Measurements from ENCODE around the gene SNX8.

The SNX8 gene

DNA sequence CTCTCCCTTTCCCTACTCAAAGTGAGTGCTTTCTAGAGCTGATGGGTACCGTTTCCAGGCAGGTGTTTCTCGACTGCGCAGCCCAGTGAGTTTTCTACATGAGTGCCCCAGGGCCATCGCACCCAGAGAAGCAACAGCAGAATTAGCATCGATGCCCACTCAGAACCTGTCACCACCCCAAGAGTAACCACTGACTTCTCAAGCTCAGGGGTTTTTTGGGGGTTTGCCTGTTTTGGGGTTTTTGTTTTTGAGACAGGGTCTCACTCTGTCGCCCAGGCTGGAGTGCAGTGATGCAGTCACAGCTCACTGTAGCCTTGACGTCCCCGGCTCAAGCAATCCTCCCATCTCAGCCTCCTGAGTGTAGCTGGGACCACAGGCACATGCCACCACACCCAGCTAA, 25.7 kb downstream of the SNX8 start:
- H3K4me1 Mint-ChIP-seq (ENCODE audit: low read depth), result no peaks in the 10 kb centered on the region
- H3K27ac Mint-ChIP-seq, result no peak overlapping the region
- no peak overlapping the region for H3K4me3 Mint-ChIP-seq
- peaks cover 2% of the 10 kb centered on the region for H3K36me3 Mint-ChIP-seq
- no peaks in the 10 kb centered on the region for H3K9me3 Mint-ChIP-seq (ENCODE audit: low read depth)
- no peaks in the 10 kb centered on the region for H3K27me3 Mint-ChIP-seq

DNA sequence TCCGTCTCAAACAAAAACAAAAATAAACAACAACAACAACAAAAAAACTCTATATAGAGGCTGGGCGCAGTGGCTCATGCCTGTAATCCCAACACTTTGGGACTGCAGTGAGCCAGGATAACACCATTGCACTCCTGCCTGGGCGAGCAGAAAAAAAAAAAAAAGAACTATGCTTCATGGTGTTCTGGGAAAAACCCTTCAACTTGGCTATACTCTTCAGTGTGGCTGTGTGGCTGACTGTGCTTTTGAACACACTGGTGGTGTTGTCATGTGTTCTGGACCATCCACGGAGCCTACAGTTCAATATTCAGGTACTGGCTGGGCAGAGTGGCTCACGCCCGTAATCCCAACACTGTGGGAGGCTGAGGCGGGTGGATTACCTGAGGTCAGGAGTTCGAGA, 26.5 kb downstream of the SNX8 start:
- Mint-ChIP-seq H3K36me3 (peaks cover 2% of the 10 kb centered on the region), H3K4me3 (no peak overlapping the region), H3K9me3 (ENCODE audit: low read depth) (no peaks in the 10 kb centered on the region), H3K27me3 (no peaks in the 10 kb centered on the region), H3K27ac (no peak overlapping the region), H3K4me1 (ENCODE audit: low read depth) (no peaks in the 10 kb centered on the region)

- H3K27me3 Mint-ChIP-seq, result no peaks in the 10 kb centered on the region
- no peaks in the 10 kb centered on the region for H3K9me3 Mint-ChIP-seq (ENCODE audit: low read depth)
- H3K27ac Mint-ChIP-seq, result no peak overlapping the region
- no peaks in the 10 kb centered on the region for H3K36me3 Mint-ChIP-seq
- H3K4me3 Mint-ChIP-seq, result no peak overlapping the region
- peaks cover 4% of the 10 kb centered on the region for H3K4me1 Mint-ChIP-seq (ENCODE audit: low read depth)
These were observed 31.2 kb downstream of the SNX8 start for GRCh38 chr7:2283074-2283473.

DNA sequence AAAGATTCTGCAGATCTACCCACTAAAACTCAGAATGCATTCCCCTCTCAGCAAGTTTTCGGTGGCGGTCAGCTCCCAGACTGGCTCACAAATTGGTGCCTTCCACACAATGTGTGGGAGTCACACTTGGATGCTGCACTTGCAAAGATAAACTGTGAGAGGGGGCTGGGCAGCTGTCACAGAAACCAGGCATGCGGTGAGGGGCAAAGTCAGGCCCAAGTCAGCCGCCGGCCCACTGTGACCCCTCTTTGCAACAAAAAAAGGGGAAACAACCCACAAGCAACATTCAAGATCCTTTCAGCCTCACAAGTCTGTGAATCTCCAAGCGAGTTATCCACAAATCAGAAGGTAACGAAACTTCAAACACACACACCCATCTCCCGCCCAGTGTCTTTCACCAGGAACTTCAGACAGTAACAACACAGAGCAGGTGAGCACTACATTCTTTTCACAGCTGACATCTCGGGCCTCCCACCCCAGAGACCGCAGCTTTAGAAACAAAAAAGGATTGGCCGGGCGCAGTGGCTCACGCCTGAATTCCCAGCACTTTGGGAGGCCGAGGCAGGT, 32.0 kb downstream of the SNX8 start:
- H3K4me3 Mint-ChIP-seq, result no peak overlapping the region
- H3K9me3 Mint-ChIP-seq (ENCODE audit: low read depth), result no peaks in the 10 kb centered on the region
- no peaks in the 10 kb centered on the region for H3K36me3 Mint-ChIP-seq
- peaks cover 4% of the 10 kb centered on the region for H3K4me1 Mint-ChIP-seq (ENCODE audit: low read depth)
- no peaks in the 10 kb centered on the region for H3K27me3 Mint-ChIP-seq
- H3K27ac Mint-ChIP-seq, result no peak overlapping the region

- Mint-ChIP-seq H3K4me1 (ENCODE audit: low read depth) (peaks cover 4% of the 10 kb centered on the region), H3K27ac (no peak overlapping the region), H3K9me3 (ENCODE audit: low read depth) (no peaks in the 10 kb centered on the region), H3K27me3 (no peaks in the 10 kb centered on the region), H3K4me3 (no peak overlapping the region), H3K36me3 (no peaks in the 10 kb centered on the region)
These were observed 32.7 kb downstream of the SNX8 start for GRCh38 chr7:2281541-2281940.

GRCh38 chr7:2280424-2280823, 33.8 kb downstream of the SNX8 start:
- Mint-ChIP-seq H3K4me3 (no peak overlapping the region), H3K9me3 (ENCODE audit: low read depth) (no peaks in the 10 kb centered on the region), H3K36me3 (no peaks in the 10 kb centered on the region), H3K27me3 (no peaks in the 10 kb centered on the region), H3K4me1 (ENCODE audit: low read depth) (peaks cover 4% of the 10 kb centered on the region), H3K27ac (no peak overlapping the region)

DNA sequence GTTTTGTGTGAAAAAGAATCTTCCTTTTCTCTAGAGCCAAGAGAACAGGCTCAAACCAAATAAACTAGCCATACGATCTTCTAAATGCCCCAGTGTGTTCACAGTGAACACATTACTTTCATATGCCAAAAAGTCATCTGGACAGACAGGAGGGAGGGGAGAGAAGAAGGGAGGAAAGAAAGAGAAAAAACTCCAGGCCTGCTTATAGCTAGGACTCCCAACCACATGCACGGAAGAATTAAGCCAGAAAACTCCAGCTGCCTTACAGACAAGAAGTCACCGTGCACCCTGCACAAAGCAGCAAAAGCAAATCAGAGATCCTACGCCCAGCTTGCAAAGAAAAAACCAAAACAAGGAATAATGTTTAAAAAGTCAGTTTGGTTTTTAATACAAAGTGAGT, 34.3 kb downstream of the SNX8 start:
- peaks cover 4% of the 10 kb centered on the region for H3K4me1 Mint-ChIP-seq (ENCODE audit: low read depth)
- H3K36me3 Mint-ChIP-seq, result no peaks in the 10 kb centered on the region
- no peak overlapping the region for H3K27ac Mint-ChIP-seq
- H3K27me3 Mint-ChIP-seq, result no peaks in the 10 kb centered on the region
- H3K9me3 Mint-ChIP-seq (ENCODE audit: low read depth), result no peaks in the 10 kb centered on the region
- H3K4me3 Mint-ChIP-seq, result no peak overlapping the region

DNA sequence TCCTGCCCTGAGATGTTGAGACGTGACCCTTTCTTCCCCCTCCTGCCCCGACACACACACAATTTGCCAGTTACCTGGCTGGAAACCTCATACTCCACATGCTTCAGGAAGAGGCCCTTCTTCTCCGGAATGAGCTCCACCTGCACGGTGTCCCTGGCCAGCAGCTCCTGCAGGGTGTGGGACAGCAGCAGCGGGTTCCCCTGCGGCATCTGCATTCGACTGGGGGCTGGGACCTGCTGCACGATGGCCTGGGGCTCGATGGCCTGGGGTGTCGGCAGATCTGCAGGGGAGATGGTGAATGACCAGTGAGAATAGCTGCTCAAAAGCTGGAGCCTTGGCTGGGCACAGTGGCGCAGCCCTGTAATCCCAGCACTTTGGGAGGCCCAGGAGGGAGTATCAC, 36.2 kb downstream of the SNX8 start:
- Mint-ChIP-seq H3K4me1 (ENCODE audit: low read depth) (peaks cover 4% of the 10 kb centered on the region), H3K36me3 (no peaks in the 10 kb centered on the region), H3K27me3 (no peaks in the 10 kb centered on the region), H3K4me3 (no peak overlapping the region), H3K9me3 (ENCODE audit: low read depth) (no peaks in the 10 kb centered on the region), H3K27ac (no peak overlapping the region)

- no peaks in the 10 kb centered on the region for H3K9me3 Mint-ChIP-seq (ENCODE audit: low read depth)
- no peak overlapping the region for H3K4me3 Mint-ChIP-seq
- no peak overlapping the region for H3K27ac Mint-ChIP-seq
- H3K4me1 Mint-ChIP-seq (ENCODE audit: low read depth), result peaks cover 4% of the 10 kb centered on the region
- H3K27me3 Mint-ChIP-seq, result no peaks in the 10 kb centered on the region
- peaks cover 2% of the 10 kb centered on the region for H3K36me3 Mint-ChIP-seq
These were observed 38.1 kb downstream of the SNX8 start for GRCh38 chr7:2276107-2276506.

GRCh38 chr7:2275101-2275500, 39.1 kb downstream of the SNX8 start:
- H3K36me3 Mint-ChIP-seq, result peaks cover 2% of the 10 kb centered on the region
- peaks cover 4% of the 10 kb centered on the region for H3K4me1 Mint-ChIP-seq (ENCODE audit: low read depth)
- no peak overlapping the region for H3K4me3 Mint-ChIP-seq
- no peak overlapping the region for H3K27ac Mint-ChIP-seq
- no peaks in the 10 kb centered on the region for H3K27me3 Mint-ChIP-seq
- no peaks in the 10 kb centered on the region for H3K9me3 Mint-ChIP-seq (ENCODE audit: low read depth)

GRCh38 chr7:2274666-2275065, 39.6 kb downstream of the SNX8 start:
- no peak overlapping the region for H3K4me3 Mint-ChIP-seq
- no peak overlapping the region for H3K27ac Mint-ChIP-seq
- H3K4me1 Mint-ChIP-seq (ENCODE audit: low read depth), result peaks cover under 1% of the 10 kb centered on the region
- H3K36me3 Mint-ChIP-seq, result peaks cover 2% of the 10 kb centered on the region
- H3K27me3 Mint-ChIP-seq, result no peaks in the 10 kb centered on the region
- H3K9me3 Mint-ChIP-seq (ENCODE audit: low read depth), result no peaks in the 10 kb centered on the region

- Mint-ChIP-seq H3K9me3 (ENCODE audit: low read depth) (no peaks in the 10 kb centered on the region), H3K27ac (no peak overlapping the region), H3K4me3 (no peak overlapping the region), H3K36me3 (peaks cover 4% of the 10 kb centered on the region), H3K27me3 (no peaks in the 10 kb centered on the region), H3K4me1 (ENCODE audit: low read depth) (no peaks in the 10 kb centered on the region)
These were observed 40.4 kb downstream of the SNX8 start for GRCh38 chr7:2273866-2274265.

DNA sequence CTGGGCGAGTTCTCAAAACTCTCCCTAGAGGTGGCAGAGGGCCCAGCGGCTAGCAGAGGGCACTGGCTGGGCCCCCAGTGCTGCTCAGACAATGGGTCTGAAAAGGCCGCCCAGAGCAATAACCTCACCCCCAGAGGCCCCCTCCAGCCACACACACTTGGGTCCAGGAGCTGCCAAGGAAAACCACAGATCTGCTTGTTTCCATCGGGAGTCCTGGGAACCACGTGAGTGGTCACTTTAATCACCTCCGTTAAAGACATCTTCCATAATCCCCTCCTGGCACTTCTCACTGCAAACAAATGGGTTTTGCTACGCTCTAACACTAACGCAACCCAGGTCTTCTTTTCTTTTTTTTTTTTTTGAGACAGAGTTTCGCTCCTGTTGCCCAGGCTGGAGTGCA, 42.2 kb downstream of the SNX8 start:
- peaks cover 4% of the 10 kb centered on the region for H3K36me3 Mint-ChIP-seq
- no peak overlapping the region for H3K4me3 Mint-ChIP-seq
- no peaks in the 10 kb centered on the region for H3K27me3 Mint-ChIP-seq
- no peaks in the 10 kb centered on the region for H3K9me3 Mint-ChIP-seq (ENCODE audit: low read depth)
- H3K27ac Mint-ChIP-seq, result no peak overlapping the region
- H3K4me1 Mint-ChIP-seq (ENCODE audit: low read depth), result no peaks in the 10 kb centered on the region

DNA sequence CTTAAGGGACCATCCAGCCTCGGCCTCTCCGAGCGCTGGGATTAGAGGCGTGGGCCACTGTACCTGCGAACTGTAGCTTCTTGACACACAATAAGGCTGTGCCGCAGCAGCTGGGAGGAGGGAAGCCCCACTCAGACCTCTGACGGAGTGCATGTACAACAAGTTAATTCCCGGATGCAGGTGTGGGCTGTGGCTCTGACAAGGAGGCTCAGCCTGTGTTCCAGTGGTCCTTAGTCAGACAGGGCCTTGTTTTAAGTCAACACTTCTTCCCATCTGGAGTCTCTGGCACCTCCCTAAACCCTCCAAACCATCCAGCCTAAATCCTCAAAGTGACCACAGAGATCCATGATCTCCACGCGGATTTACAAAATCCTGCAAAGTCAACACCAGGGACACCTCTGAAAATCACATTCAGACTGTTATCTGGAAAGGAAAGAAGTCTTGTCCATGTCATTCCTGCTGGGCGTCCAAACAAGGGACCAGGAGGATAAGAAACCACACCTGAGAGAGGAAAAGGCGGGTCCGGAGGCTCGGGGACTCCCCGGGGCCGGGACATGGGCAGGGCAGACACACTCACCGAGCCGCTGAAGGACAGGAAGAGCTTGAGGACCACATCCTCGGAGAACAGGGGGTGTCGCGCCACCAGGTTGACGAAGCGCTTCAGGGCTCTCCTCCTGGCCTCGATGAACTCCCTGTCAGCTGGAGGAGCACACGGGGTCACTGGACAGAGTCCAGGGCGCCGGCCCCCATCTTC, 42.8 kb downstream of the SNX8 start:
- Mint-ChIP-seq H3K9me3 (ENCODE audit: low read depth) (no peaks in the 10 kb centered on the region), H3K27me3 (no peaks in the 10 kb centered on the region), H3K4me1 (ENCODE audit: low read depth) (no peaks in the 10 kb centered on the region), H3K4me3 (no peak overlapping the region), H3K27ac (no peak overlapping the region), H3K36me3 (peaks cover 4% of the 10 kb centered on the region)

- Mint-ChIP-seq H3K27me3 (no peaks in the 10 kb centered on the region), H3K36me3 (peaks cover 4% of the 10 kb centered on the region), H3K27ac (no peak overlapping the region), H3K9me3 (ENCODE audit: low read depth) (no peaks in the 10 kb centered on the region), H3K4me1 (ENCODE audit: low read depth) (no peaks in the 10 kb centered on the region), H3K4me3 (no peak overlapping the region)
These were observed 43.7 kb downstream of the SNX8 start for GRCh38 chr7:2270495-2270894.

GRCh38 chr7:2269991-2270460, 44.2 kb downstream of the SNX8 start:
- Mint-ChIP-seq H3K4me3 (no peak overlapping the region), H3K27ac (no peak overlapping the region), H3K4me1 (ENCODE audit: low read depth) (no peaks in the 10 kb centered on the region), H3K36me3 (peaks cover 4% of the 10 kb centered on the region), H3K9me3 (ENCODE audit: low read depth) (no peaks in the 10 kb centered on the region), H3K27me3 (no peaks in the 10 kb centered on the region)
